Measurements from ENCODE around the gene CFDP1. TPM values are rescaled to one million over a fixed set of nuclear protein-coding genes. Genes with fewer than 3 reads are reported as not detected.
"Not testable (repeated sequence)": the region's sequence is repeated elsewhere in the genome, so short reads cannot be mapped to it uniquely, and the experiment has no call there.

CFDP1 gene
- total RNA-seq, 4 donors from 2014 or later: 36.7 to 81.4 (median 48.2) TPM

GRCh38 chr16:75472908-75473877 is 39.9 kb upstream of the CFDP1 start:
- Histone ChIP-seq H3K27me3 (no peaks in the 10 kb centered on the region), H3K4me1 (no peaks in the 10 kb centered on the region), H3K36me3 (no peaks in the 10 kb centered on the region), H3K4me3 (no peak overlapping the region), H3K27ac (no peak overlapping the region), H3K9me3 (no peaks in the 10 kb centered on the region)
- TF ChIP-seq EP300 (IDR thresholded peaks at IDR 0.05) (no peak), POLR2A (IDR thresholded peaks at IDR 0.05) (no peak), POLR2AphosphoS5 (IDR thresholded peaks at IDR 0.05) (no peak), CTCF (IDR thresholded peaks at IDR 0.05) (no peak)
- WGBS: 94% methylated on average over 17 of the region's 17 CpGs
- no peak for DNase-seq (ENCODE audit: low spot score in 2 of 2)

- TF ChIP-seq CTCF (IDR thresholded peaks at IDR 0.05): peak; percentile 22 to 71
- TF ChIP-seq EP300 (IDR thresholded peaks at IDR 0.05): no peak
- Histone ChIP-seq H3K27ac (no peak overlapping the region), H3K4me3 (no peak overlapping the region), H3K9me3 (no peaks in the 10 kb centered on the region), H3K27me3 (no peaks in the 10 kb centered on the region), H3K4me1 (no peaks in the 10 kb centered on the region), H3K36me3 (no peaks in the 10 kb centered on the region)
- 14% methylated on average over 9 of the region's 10 CpGs for WGBS
- no peak for DNase-seq (ENCODE audit: low spot score in 2 of 2)
These were observed 38.7 kb upstream of the CFDP1 start for GRCh38 chr16:75471723-75472633.

- WGBS: 84% methylated on average over 2 of the region's 2 CpGs
- peak in 1 of 2 donors; percentile 23 for DNase-seq (ENCODE audit: low spot score in 2 of 2)
- no peaks in the 10 kb centered on the region for H3K9me3 ChIP-seq
- no peak overlapping the region for H3K27ac ChIP-seq
- no peaks in the 10 kb centered on the region for H3K27me3 ChIP-seq
- no peaks in the 10 kb centered on the region for H3K36me3 ChIP-seq
- peaks cover 19% of the 10 kb centered on the region for H3K4me1 ChIP-seq
- no peak for TF ChIP-seq CTCF (IDR thresholded peaks at IDR 0.05)
- TF ChIP-seq EP300 (IDR thresholded peaks at IDR 0.05): no peak
- TF ChIP-seq POLR2AphosphoS5 (IDR thresholded peaks at IDR 0.05): no peak
- no peak for TF ChIP-seq POLR2A (IDR thresholded peaks at IDR 0.05)
- no peak overlapping the region for H3K4me3 ChIP-seq
These were observed 33.5 kb upstream of the CFDP1 start for GRCh38 chr16:75466760-75467159.

GRCh38 chr16:75464122-75464918 is 31.0 kb upstream of the CFDP1 start, which contains the start of gene TMEM170A:
TSS of gene TMEM170A (minus strand) at chr16:75464689. CDS start at chr16:75464600, 89 bp downstream.
- DNase-seq (ENCODE audit: low spot score in 2 of 2): peak; percentile 99 to 100
- WGBS: 0% methylated on average over 17 of the region's 89 CpGs
- peak within 1 kb of the TSS; percentile 97 for H3K4me3 ChIP-seq
- TF ChIP-seq CTCF (IDR thresholded peaks at IDR 0.05): peak; percentile 100
- peak; percentile 16 to 90 (median 64) for TF ChIP-seq POLR2AphosphoS5 (IDR thresholded peaks at IDR 0.05)
- no peak for TF ChIP-seq EP300 (IDR thresholded peaks at IDR 0.05)
- TF ChIP-seq POLR2A (IDR thresholded peaks at IDR 0.05): peak in 1 of 2 donors; percentile 81
- peaks cover 21% of the 10 kb centered on the region for H3K4me1 ChIP-seq
- H3K9me3 ChIP-seq: no peaks in the 10 kb centered on the region
- peak within 1 kb of the TSS; percentile 96 for H3K27ac ChIP-seq
- no peaks in the 10 kb centered on the region for H3K27me3 ChIP-seq
- no peaks in the 10 kb centered on the region for H3K36me3 ChIP-seq

- H3K27ac ChIP-seq: peak overlapping the region; percentile 96
- 12% methylated on average over 12 of the region's 39 CpGs for WGBS
- H3K27me3 ChIP-seq, H3K36me3 ChIP-seq, H3K9me3 ChIP-seq: not testable (repeated sequence)
- peak overlapping the region; percentile 97 for H3K4me3 ChIP-seq
- peak in 1 of 2 donors; percentile 55 for DNase-seq (ENCODE audit: low spot score in 2 of 2)
- peaks cover 21% of the 10 kb centered on the region for H3K4me1 ChIP-seq
These were observed 30.3 kb upstream of the CFDP1 start for GRCh38 chr16:75463389-75464121.

Measured in suprapubic skin (tissue), 4 donors.